ENCODE results near the gene GGCT.

GGCT gene

GRCh38 chr7:30470163-30470770 lies 34.4 kb downstream of the GGCT start:
- H3K9ac ChIP-seq, result no peak overlapping the region
- no peak for TF ChIP-seq CTCF (IDR thresholded peaks at IDR 0.05)
- H3K27ac ChIP-seq, result peak overlapping the region; percentile 76
- peaks cover 2% of the 10 kb centered on the region for H3K79me2 ChIP-seq
- H3K4me1 ChIP-seq, result peaks cover 41% of the 10 kb centered on the region
- H3K4me2 ChIP-seq (ENCODE audit: low read length), result no peak overlapping the region
- H3K27me3 ChIP-seq (ENCODE audit: control insufficient read depth, insufficient read depth, low read length), result no peaks in the 10 kb centered on the region
- H3K4me3 ChIP-seq (ENCODE audit: low read depth, low read length), result no peak overlapping the region
- peak overlapping the region; percentile 56 for H2AFZ ChIP-seq
- H3K36me3 ChIP-seq (ENCODE audit: control insufficient read depth, insufficient read depth, low read length), result no peaks in the 10 kb centered on the region
- no peaks in the 10 kb centered on the region for H3K9me3 ChIP-seq (ENCODE audit: control insufficient read depth, low read length)

GRCh38 chr7:30469303-30469702 lies 35.3 kb downstream of the GGCT start:
- peak overlapping the region; percentile 11 for H3K4me3 ChIP-seq (ENCODE audit: low read depth, low read length)
- no peaks in the 10 kb centered on the region for H3K36me3 ChIP-seq (ENCODE audit: control insufficient read depth, insufficient read depth, low read length)
- no peaks in the 10 kb centered on the region for H3K9me3 ChIP-seq (ENCODE audit: control insufficient read depth, low read length)
- TF ChIP-seq CTCF (IDR thresholded peaks at IDR 0.05), result peak; percentile 59
- H3K79me2 ChIP-seq, result peaks cover 2% of the 10 kb centered on the region
- no peaks in the 10 kb centered on the region for H3K27me3 ChIP-seq (ENCODE audit: control insufficient read depth, insufficient read depth, low read length)
- H3K27ac ChIP-seq, result peak overlapping the region; percentile 76
- H3K4me2 ChIP-seq (ENCODE audit: low read length), result peak overlapping the region; percentile 50
- no peak overlapping the region for H3K9ac ChIP-seq
- H3K4me1 ChIP-seq, result peaks cover 49% of the 10 kb centered on the region
- H2AFZ ChIP-seq, result peak overlapping the region; percentile 56

- peak overlapping the region; percentile 11 for H3K4me3 ChIP-seq (ENCODE audit: low read depth, low read length)
- H3K79me2 ChIP-seq, result peaks cover 5% of the 10 kb centered on the region
- H3K4me2 ChIP-seq (ENCODE audit: low read length), result peak overlapping the region; percentile 50
- H3K27me3 ChIP-seq (ENCODE audit: control insufficient read depth, insufficient read depth, low read length), result no peaks in the 10 kb centered on the region
- H3K36me3 ChIP-seq (ENCODE audit: control insufficient read depth, insufficient read depth, low read length), result no peaks in the 10 kb centered on the region
- H3K9ac ChIP-seq, result no peak overlapping the region
- peaks cover 54% of the 10 kb centered on the region for H3K4me1 ChIP-seq
- TF ChIP-seq CTCF (IDR thresholded peaks at IDR 0.05), result no peak
- peak overlapping the region; percentile 76 for H3K27ac ChIP-seq
- peak overlapping the region; percentile 56 for H2AFZ ChIP-seq
- H3K9me3 ChIP-seq (ENCODE audit: control insufficient read depth, low read length), result no peaks in the 10 kb centered on the region
Observed at GRCh38 chr7:30468791-30469190, 35.8 kb downstream of the GGCT start.

GRCh38 chr7:30468041-30468440 lies 36.6 kb downstream of the GGCT start:
- Histone ChIP-seq H3K36me3 (ENCODE audit: control insufficient read depth, insufficient read depth, low read length) (no peaks in the 10 kb centered on the region), H3K9me3 (ENCODE audit: control insufficient read depth, low read length) (no peaks in the 10 kb centered on the region), H3K27ac (peak overlapping the region; percentile 76), H2AFZ (no peak overlapping the region), H3K4me3 (ENCODE audit: low read depth, low read length) (no peak overlapping the region), H3K4me1 (peaks cover 56% of the 10 kb centered on the region), H3K79me2 (peaks cover 4% of the 10 kb centered on the region), H3K27me3 (ENCODE audit: control insufficient read depth, insufficient read depth, low read length) (no peaks in the 10 kb centered on the region), H3K4me2 (ENCODE audit: low read length) (no peak overlapping the region), H3K9ac (no peak overlapping the region)
- no peak for TF ChIP-seq CTCF (IDR thresholded peaks at IDR 0.05)

- Histone ChIP-seq H3K4me1 (peaks cover 56% of the 10 kb centered on the region), H3K9ac (no peak overlapping the region), H3K4me3 (ENCODE audit: low read depth, low read length) (no peak overlapping the region), H3K27me3 (ENCODE audit: control insufficient read depth, insufficient read depth, low read length) (no peaks in the 10 kb centered on the region), H3K27ac (no peak overlapping the region), H3K4me2 (ENCODE audit: low read length) (no peak overlapping the region), H3K36me3 (ENCODE audit: control insufficient read depth, insufficient read depth, low read length) (no peaks in the 10 kb centered on the region), H2AFZ (no peak overlapping the region), H3K9me3 (ENCODE audit: control insufficient read depth, low read length) (no peaks in the 10 kb centered on the region), H3K79me2 (peaks cover 4% of the 10 kb centered on the region)
- TF ChIP-seq CTCF (IDR thresholded peaks at IDR 0.05), result no peak
Observed at GRCh38 chr7:30467271-30467670, 37.4 kb downstream of the GGCT start.
